Right atrium auricular region (tissue), 2 donors: ENCODE results near the gene GNAI2. TPM values are rescaled to one million over a fixed set of nuclear protein-coding genes. Genes with fewer than 3 reads are reported as not detected.

ENCODE experiments used
- DNase-seq: peaks from one replicate; pipeline ENCODE4 v3.0.0-alpha.2; 2019; ENCODE audit warnings: low spot score
- H3K27ac ChIP-seq, 2 donors: fragments of 200-600 bp; sonication (generic); 1 replicate in 1 of 2; 2 replicates in 1 of 2; pipeline ENCODE4 v1.5.1; 2016 to 2019
- H3K27me3 ChIP-seq, 2 donors: fragments of 200-600 bp; sonication (generic); one replicate each; pipeline versions ENCODE4 v1.5.1 to v1.6.0; 2017 to 2019
- H3K36me3 ChIP-seq: fragments of 200-600 bp; sonication (generic); one replicate; pipeline ENCODE4 v1.5.1; 2016
- H3K4me1 ChIP-seq, 2 donors: fragments of 200-600 bp; sonication (generic); one replicate each; pipeline versions ENCODE4 v1.5.1 to v1.6.0; 2017 to 2019
- H3K4me3 ChIP-seq, 2 donors: fragments of 200-600 bp; sonication (generic); 1 replicate in 1 of 2; 2 replicates in 1 of 2; pipeline ENCODE4 v1.5.1; 2017 to 2019; ENCODE audit warnings: mild to moderate bottlenecking in 1 of 2, moderate library complexity in 1 of 2
- H3K9me3 ChIP-seq, 2 donors: fragments of 200-600 bp; sonication (generic); one replicate each; pipeline ENCODE4 v1.5.1; 2019
- CTCF ChIP-seq, 2 donors: fragments of 200-600 bp; sonication (generic); IDR thresholded peaks; one replicate each; pipeline ENCODE4 v1.5.1; 2019; ENCODE audit warnings: antibody characterized with exemption in 2 of 2
- total RNA-seq, 2 donors: library from RNA; depleted of rRNA; stranded (reverse); fragments of >200 nt; gene quantifications; one replicate each; pipeline ENCODE4 v1.1.0, GENCODE V29; 2016

GNAI2 gene
- total RNA-seq, 2 donors from 2014 or later: 72.1 to 127 TPM

GRCh38 chr3:50245251-50245745, 9.3 kb downstream of the GNAI2 start:
- no peak for TF ChIP-seq CTCF (IDR thresholded peaks at IDR 0.05)
- H3K36me3 ChIP-seq: peaks cover 8% of the 10 kb centered on the region
- no peaks in the 10 kb centered on the region for H3K27me3 ChIP-seq
- H3K9me3 ChIP-seq: no peaks in the 10 kb centered on the region
- no peak for DNase-seq
- peak overlapping the region in 1 of 2 donors; percentile 43 for H3K4me3 ChIP-seq
- H3K4me1 ChIP-seq: peaks cover 0 to 98% of the 10 kb centered on the region in 2 donors
- H3K27ac ChIP-seq: peak overlapping the region; percentile 88 to 95

- peak; percentile 91 for DNase-seq
- peak; percentile 93 to 98 for TF ChIP-seq CTCF (IDR thresholded peaks at IDR 0.05)
- Histone ChIP-seq H3K9me3 (no peaks in the 10 kb centered on the region), H3K4me1 (peaks cover 0 to 98% of the 10 kb centered on the region in 2 donors), H3K27ac (peak overlapping the region; percentile 88 to 95), H3K36me3 (peaks cover 7% of the 10 kb centered on the region), H3K4me3 (peak overlapping the region; percentile 33 to 43), H3K27me3 (no peaks in the 10 kb centered on the region)
Measured at GRCh38 chr3:50245831-50246516, 10.0 kb downstream of the GNAI2 start.

- TF ChIP-seq CTCF (IDR thresholded peaks at IDR 0.05): peak in 1 of 2 donors; percentile 20
- Histone ChIP-seq H3K4me1 (peaks cover 0 to 98% of the 10 kb centered on the region in 2 donors), H3K27me3 (no peaks in the 10 kb centered on the region), H3K27ac (peak overlapping the region; percentile 88 to 95), H3K9me3 (no peaks in the 10 kb centered on the region), H3K36me3 (peaks cover 7% of the 10 kb centered on the region), H3K4me3 (peak overlapping the region; percentile 33 to 43)
- no peak for DNase-seq
Measured at GRCh38 chr3:50246517-50246954, 10.5 kb downstream of the GNAI2 start.

GRCh38 chr3:50248387-50248786, 12.4 kb downstream of the GNAI2 start:
- Histone ChIP-seq H3K4me3 (no peak overlapping the region), H3K36me3 (peaks cover 21% of the 10 kb centered on the region), H3K27ac (peak overlapping the region; percentile 88 to 95), H3K27me3 (no peaks in the 10 kb centered on the region), H3K4me1 (peaks cover 0 to 98% of the 10 kb centered on the region in 2 donors), H3K9me3 (no peaks in the 10 kb centered on the region)
- TF ChIP-seq CTCF (IDR thresholded peaks at IDR 0.05): no peak
- DNase-seq: peak; percentile 87

- no peaks in the 10 kb centered on the region for H3K27me3 ChIP-seq
- H3K9me3 ChIP-seq: no peaks in the 10 kb centered on the region
- no peak for TF ChIP-seq CTCF (IDR thresholded peaks at IDR 0.05)
- H3K4me3 ChIP-seq: no peak overlapping the region
- DNase-seq: peak; percentile 57
- peaks cover 27% of the 10 kb centered on the region for H3K36me3 ChIP-seq
- H3K4me1 ChIP-seq: peaks cover 0 to 100% of the 10 kb centered on the region in 2 donors
- H3K27ac ChIP-seq: peak overlapping the region; percentile 88 to 95
Measured at GRCh38 chr3:50249457-50249856, 13.5 kb downstream of the GNAI2 start.
